Loucy (cell line): ENCODE results near the gene ANAPC16.
A peak's percentile ranks its signal among the peaks of the same experiment; 100 is the strongest.

Source experiments
- H2AFZ ChIP-seq: fragments of 200-600 bp; sonication (generic); 2 replicates; pipeline ENCODE4 v1.6.0; 2016; ENCODE audit warnings: antibody characterized with exemption, mild to moderate bottlenecking, low read length, moderate library complexity
- H3F3A ChIP-seq: fragments of 200-600 bp; 2 replicates; pipeline ENCODE4 v1.6.0; 2016; ENCODE audit warnings: antibody characterized with exemption, low read depth, mild to moderate bottlenecking
- H3K27me3 ChIP-seq: fragments of 200-600 bp; sonication (generic); 2 replicates; pipeline ENCODE4 v1.6.1; 2014; ENCODE audit warnings: low read length, mild to moderate bottlenecking; ENCODE audit not compliant: insufficient read depth, poor library complexity, severe bottlenecking
- H3K36me3 ChIP-seq: fragments of 200-600 bp; sonication (generic); 2 replicates; pipeline ENCODE4 v1.6.1; 2016; ENCODE audit warnings: low read length; ENCODE audit not compliant: insufficient read depth
- H3K4me1 ChIP-seq: fragments of 200-600 bp; sonication (generic); 2 replicates; pipeline ENCODE4 v1.5.1; 2014; ENCODE audit warnings: low read length, mild to moderate bottlenecking; ENCODE audit not compliant: insufficient read depth, poor library complexity, severe bottlenecking
- H3K4me2 ChIP-seq: fragments of 200-600 bp; sonication (generic); 2 replicates; pipeline ENCODE4 v1.6.0; 2014; ENCODE audit warnings: antibody characterized with exemption, low read length, low read depth, mild to moderate bottlenecking; ENCODE audit not compliant: poor library complexity, severe bottlenecking
- H3K4me3 ChIP-seq: fragments of 200-600 bp; sonication (generic); 2 replicates; pipeline ENCODE4 v1.5.1; 2014; ENCODE audit warnings: low read length, mild to moderate bottlenecking, mixed read lengths; ENCODE audit not compliant: poor library complexity, severe bottlenecking
- H3K79me2 ChIP-seq: fragments of 200-600 bp; sonication (generic); 2 replicates; pipeline ENCODE4 v1.6.1; 2014; ENCODE audit warnings: low read length; ENCODE audit not compliant: insufficient read depth
- H3K9ac ChIP-seq: fragments of 200-600 bp; sonication (generic); 2 replicates; pipeline ENCODE4 v1.6.0; 2014; ENCODE audit warnings: mild to moderate bottlenecking, low read depth, low read length, moderate library complexity; ENCODE audit not compliant: poor library complexity, severe bottlenecking
- H3K9me2 ChIP-seq: fragments of 200-600 bp; sonication (generic); replicated peaks from 2 replicates; pipeline ENCODE4 v1.6.1; 2016; ENCODE audit warnings: low read depth, low read length, mixed read lengths
- H3K9me3 ChIP-seq: fragments of 200-600 bp; sonication (generic); 2 replicates; pipeline ENCODE4 v1.6.1; 2014; ENCODE audit warnings: mild to moderate bottlenecking, antibody characterized with exemption, low read length, low read depth; ENCODE audit not compliant: insufficient read depth
- H4K20me1 ChIP-seq: fragments of 200-600 bp; sonication (generic); 2 replicates; pipeline ENCODE4 v1.6.0; 2014; ENCODE audit warnings: antibody characterized with exemption, low read length, mild to moderate bottlenecking; ENCODE audit not compliant: insufficient read depth, poor library complexity, severe bottlenecking
- CTCF ChIP-seq: fragments of 200-600 bp; sonication (generic); conservative IDR thresholded peaks from 2 replicates; pipeline ENCODE4 v1.5.1; 2014; ENCODE audit warnings: mild to moderate bottlenecking, antibody characterized with exemption, low read length
- EZH2phosphoT487 ChIP-seq: fragments of 200-600 bp; IDR thresholded peaks from 2 replicates; pipeline ENCODE4 v1.6.1; 2018; ENCODE audit warnings: antibody characterized with exemption, mild to moderate bottlenecking, moderate library complexity, borderline replicate concordance

ANAPC16 gene

GRCh38 chr10:72240371-72240770, 24.6 kb downstream of the ANAPC16 start:
- no peaks in the 10 kb centered on the region for H3K9me2 ChIP-seq

GRCh38 chr10:72241691-72242252, 26.0 kb downstream of the ANAPC16 start:
- TF ChIP-seq CTCF, result no peak
- no peak for TF ChIP-seq EZH2phosphoT487
- no peaks in the 10 kb centered on the region for H3K36me3 ChIP-seq
- H3K27me3 ChIP-seq, result no peaks in the 10 kb centered on the region

More at GRCh38 chr10:72240371-72240770, 24.6 kb downstream of the ANAPC16 start:
- H3K4me2 ChIP-seq, result no peak overlapping the region
- H3K36me3 ChIP-seq, result peaks cover 10% of the 10 kb centered on the region; the same call in 1 of the 2 replicates
- no peaks in the 10 kb centered on the region for H4K20me1 ChIP-seq
- no peak overlapping the region for H3K9ac ChIP-seq
- peaks cover 23% of the 10 kb centered on the region for H3K4me1 ChIP-seq
- TF ChIP-seq EZH2phosphoT487, result no peak
- no peak for TF ChIP-seq CTCF
- no peak overlapping the region for H3K4me3 ChIP-seq
- H3K79me2 ChIP-seq, result no peaks in the 10 kb centered on the region
- H3F3A ChIP-seq, result no peaks in the 10 kb centered on the region
- H2AFZ ChIP-seq, result no peak overlapping the region
- H3K27me3 ChIP-seq, result no peaks in the 10 kb centered on the region
- H3K9me3 ChIP-seq, result no peaks in the 10 kb centered on the region

GRCh38 chr10:72242675-72243074, 26.9 kb downstream of the ANAPC16 start:
- no peaks in the 10 kb centered on the region for H3K27me3 ChIP-seq
- H3K4me2 ChIP-seq, result no peak overlapping the region
- H2AFZ ChIP-seq, result no peak overlapping the region
- H3K79me2 ChIP-seq, result peaks cover 8% of the 10 kb centered on the region; the same call in 1 of the 2 replicates
- no peaks in the 10 kb centered on the region for H3K36me3 ChIP-seq
- H3K9me3 ChIP-seq, result no peaks in the 10 kb centered on the region
- TF ChIP-seq EZH2phosphoT487, result no peak
- TF ChIP-seq CTCF, result no peak
- no peak overlapping the region for H3K4me3 ChIP-seq
- H3K9me2 ChIP-seq, result no peaks in the 10 kb centered on the region
- no peaks in the 10 kb centered on the region for H4K20me1 ChIP-seq
- H3K4me1 ChIP-seq, result peaks cover 44% of the 10 kb centered on the region
- H3K9ac ChIP-seq, result peak overlapping the region; percentile 35
- peaks cover 4% of the 10 kb centered on the region for H3F3A ChIP-seq

More at GRCh38 chr10:72241691-72242252, 26.0 kb downstream of the ANAPC16 start:
- H3K9ac ChIP-seq, result no peak overlapping the region
- H4K20me1 ChIP-seq, result no peaks in the 10 kb centered on the region
- H3K79me2 ChIP-seq, result peaks cover 8% of the 10 kb centered on the region; the same call in 1 of the 2 replicates
- H2AFZ ChIP-seq, result no peak overlapping the region
- H3K9me2 ChIP-seq, result no peaks in the 10 kb centered on the region
- H3K9me3 ChIP-seq, result no peaks in the 10 kb centered on the region
- no peaks in the 10 kb centered on the region for H3F3A ChIP-seq
- H3K4me3 ChIP-seq, result no peak overlapping the region
- no peak overlapping the region for H3K4me2 ChIP-seq
- peaks cover 35% of the 10 kb centered on the region for H3K4me1 ChIP-seq
